Right renal pelvis (tissue), 4 donors: Measurements from ENCODE around the gene DACT2. TPM values are rescaled to one million over a fixed set of nuclear protein-coding genes. Genes with fewer than 3 reads are reported as not detected.
"Not testable (repeated sequence)": the region's sequence is repeated elsewhere in the genome, so short reads cannot be mapped to it uniquely, and the experiment has no call there.

ENCODE experiments used
- DNase-seq, 4 donors: peaks; one replicate each; pipeline ENCODE4 v3.0.0-alpha.2; 2013; ENCODE audit warnings: low read depth in 4 of 4, low spot score in 3 of 4, missing footprints in 1 of 4
- polyA plus RNA-seq, 4 donors: library from polyadenylated mRNA; unstranded; fragments of 120-200 nt; gene quantifications; one replicate each; pipeline ENCODE4 v1.2.1, GENCODE V29; 2013; ENCODE audit not compliant: insufficient read length in 4 of 4

Gene DACT2
- polyA plus RNA-seq, 4 donors = 19.5 to 28.5 (median 20.0) TPM

- DNase-seq = no peak
Measured at GRCh38 chr6:168305096-168305749, 14.4 kb downstream of the DACT2 start.

- no peak for DNase-seq
Measured at GRCh38 chr6:168304752-168305015, 14.9 kb downstream of the DACT2 start.

GRCh38 chr6:168303982-168304751, 15.4 kb downstream of the DACT2 start:
- DNase-seq = no peak

GRCh38 chr6:168302534-168302933, 17.0 kb downstream of the DACT2 start:
- no peak for DNase-seq

DNA sequence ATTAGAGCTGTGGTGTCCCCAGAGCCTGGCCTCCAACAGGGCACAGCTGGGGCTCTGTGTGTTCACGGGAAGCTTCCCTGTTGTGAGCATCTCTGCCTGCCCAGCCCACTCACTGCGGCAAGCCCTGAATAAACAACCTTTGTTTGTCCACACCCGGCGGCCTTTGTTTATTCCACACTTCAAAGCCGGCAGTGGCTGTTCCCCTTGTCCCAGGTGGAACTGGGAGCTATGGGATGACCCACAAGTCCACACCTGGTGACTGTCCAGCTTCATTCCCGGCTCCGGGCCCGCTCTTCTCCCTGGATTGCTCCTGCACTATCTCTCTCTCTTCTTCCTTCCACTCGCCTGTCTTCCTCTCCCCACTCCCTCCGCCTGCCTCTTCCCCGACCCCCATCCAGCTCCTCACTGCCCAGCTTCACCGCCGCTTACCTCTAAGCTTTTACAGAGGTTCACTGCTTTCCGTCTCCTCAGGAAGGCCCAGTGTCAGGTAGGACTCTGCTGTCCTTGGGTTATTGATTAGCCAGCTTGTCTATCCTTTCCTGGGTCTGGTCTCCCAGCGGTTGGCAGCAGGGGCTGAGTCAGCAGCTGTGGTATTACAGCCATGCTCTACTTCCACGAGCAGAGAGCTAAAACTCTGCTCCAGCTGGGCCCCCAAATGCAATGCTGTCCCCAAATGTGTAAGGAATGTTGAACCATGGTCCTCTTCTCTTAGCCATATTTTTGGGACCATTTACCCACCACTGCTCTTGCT, 17.8 kb downstream of the DACT2 start:
- no peak for DNase-seq

- no peak for DNase-seq
Measured at GRCh38 chr6:168300975-168301647, 18.5 kb downstream of the DACT2 start.

- DNase-seq = no peak
Measured at GRCh38 chr6:168299541-168300511, 19.8 kb downstream of the DACT2 start.

DNA sequence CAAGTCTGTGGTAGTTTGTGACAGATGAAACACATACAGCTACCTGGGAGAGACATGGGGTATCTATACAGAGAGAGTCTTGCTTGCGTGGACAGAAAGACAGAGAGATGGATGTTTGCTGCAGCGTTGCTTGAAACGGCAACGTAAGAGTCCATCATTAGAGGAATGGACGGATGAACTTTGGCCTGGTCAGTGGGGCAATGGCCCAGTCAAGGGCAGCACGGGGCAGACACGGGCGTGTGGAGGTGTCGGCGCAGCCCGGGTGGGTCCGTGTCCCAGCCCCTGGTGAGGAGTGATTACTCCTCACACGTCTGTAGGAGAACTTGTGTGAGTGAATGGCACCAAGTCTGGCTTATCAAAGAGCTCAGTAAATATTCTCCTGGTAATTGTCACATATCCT, 21.9 kb downstream of the DACT2 start:
- DNase-seq = no peak

DNA sequence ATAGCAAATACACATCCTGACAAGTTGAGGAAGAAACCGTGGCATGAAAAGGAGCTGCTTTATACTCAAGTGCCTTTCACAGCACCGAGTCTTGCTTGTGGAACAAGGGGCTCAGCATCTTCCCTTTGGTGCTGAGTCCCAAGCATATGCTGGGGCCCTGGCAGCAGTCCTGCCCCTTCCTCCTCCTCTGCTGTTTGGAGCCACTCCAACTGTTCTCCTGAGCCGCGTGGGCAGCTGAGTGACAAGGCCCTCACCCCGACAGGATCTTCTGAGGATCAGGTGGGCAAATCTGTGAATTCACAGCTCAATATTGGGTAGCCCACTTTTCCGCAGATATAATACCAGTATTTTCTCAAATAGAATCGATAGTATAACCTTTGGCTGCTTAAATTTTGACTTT, 24.7 kb downstream of the DACT2 start:
- DNase-seq = no peak

DNA sequence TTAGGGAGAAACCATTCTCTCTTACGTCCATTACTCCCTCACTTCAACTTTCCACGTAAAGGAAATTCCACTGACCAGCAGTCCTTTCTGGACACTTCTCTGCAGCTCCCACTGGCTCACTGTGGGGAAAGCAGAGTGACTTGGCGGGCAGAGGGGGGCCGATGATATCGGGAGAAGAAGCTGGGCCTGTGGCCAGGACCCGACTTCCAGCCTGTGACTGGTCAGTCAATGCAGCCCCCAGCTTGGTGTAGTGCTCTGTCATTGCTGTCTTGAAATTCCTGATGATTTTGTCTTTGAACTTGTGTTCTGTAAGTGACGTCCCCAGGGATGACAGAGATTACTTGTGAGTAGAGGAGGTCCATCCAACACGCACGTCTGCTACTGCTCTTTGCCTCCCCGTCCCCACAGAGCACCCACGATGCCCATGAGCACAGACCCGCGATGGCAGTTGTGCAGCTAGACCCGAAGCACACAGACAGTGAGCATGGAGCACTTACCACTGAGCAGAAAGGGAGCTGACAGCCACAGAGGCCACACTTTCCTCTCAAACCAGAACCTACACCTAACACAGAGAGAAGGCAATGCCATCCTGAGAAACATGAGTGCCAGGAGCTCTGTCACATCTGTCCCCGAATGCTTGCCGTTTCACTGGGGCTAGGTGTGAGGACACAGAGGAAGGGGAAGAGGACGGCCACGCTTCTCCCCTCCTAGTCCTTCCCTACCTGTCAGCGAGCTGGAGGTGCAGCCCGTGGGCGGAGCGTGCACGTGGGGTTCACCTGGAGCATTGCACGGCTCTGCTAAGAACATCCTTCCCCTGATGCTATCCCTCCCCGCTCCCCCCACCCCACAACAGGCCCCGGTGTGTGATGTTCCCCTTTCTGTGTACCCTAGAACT, 25.7 kb downstream of the DACT2 start:
- no peak for DNase-seq

GRCh38 chr6:168292826-168293225, 26.8 kb downstream of the DACT2 start:
- DNase-seq = no peak

DNA sequence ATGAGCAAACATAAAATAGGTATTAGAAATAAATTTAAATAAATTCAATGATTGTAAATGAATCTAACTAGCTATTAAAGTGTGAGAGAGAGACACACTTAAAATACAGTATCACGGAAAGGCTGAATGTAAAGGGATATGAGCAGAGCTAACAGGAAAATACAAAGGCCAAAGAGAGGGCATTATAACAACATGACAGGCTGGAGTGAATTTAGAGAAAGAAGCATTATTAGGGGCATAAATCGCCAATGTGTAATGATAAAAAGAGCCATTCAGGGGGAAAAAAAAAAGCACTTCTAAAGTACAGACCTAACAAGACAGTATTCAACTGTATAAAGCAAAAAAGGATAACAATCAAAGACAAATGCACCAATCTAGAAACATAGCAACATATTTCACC, 28.1 kb downstream of the DACT2 start:
- DNase-seq = no peak

DNA sequence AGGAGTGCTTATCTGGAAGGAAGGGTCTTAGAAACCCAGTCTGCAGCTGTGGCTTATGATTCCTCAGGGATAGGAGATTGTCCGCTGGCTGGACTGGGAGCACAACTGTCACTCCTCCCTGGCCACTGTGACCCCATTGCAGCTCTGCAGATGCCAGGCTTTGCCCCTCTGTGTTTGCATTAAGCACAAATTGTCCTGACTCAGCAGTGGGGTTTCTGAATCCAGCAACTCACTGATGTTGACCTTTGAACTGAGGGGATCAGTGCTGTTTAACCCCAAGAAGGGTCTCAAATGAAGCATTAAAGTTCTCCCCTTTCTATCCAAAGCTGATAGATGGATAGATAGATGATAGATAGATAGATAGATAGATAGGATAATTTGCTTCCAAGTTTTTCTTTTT, 29.5 kb downstream of the DACT2 start:
- DNase-seq = no peak

- no peak for DNase-seq
Measured at GRCh38 chr6:168289571-168289962, 30.0 kb downstream of the DACT2 start.

DNA sequence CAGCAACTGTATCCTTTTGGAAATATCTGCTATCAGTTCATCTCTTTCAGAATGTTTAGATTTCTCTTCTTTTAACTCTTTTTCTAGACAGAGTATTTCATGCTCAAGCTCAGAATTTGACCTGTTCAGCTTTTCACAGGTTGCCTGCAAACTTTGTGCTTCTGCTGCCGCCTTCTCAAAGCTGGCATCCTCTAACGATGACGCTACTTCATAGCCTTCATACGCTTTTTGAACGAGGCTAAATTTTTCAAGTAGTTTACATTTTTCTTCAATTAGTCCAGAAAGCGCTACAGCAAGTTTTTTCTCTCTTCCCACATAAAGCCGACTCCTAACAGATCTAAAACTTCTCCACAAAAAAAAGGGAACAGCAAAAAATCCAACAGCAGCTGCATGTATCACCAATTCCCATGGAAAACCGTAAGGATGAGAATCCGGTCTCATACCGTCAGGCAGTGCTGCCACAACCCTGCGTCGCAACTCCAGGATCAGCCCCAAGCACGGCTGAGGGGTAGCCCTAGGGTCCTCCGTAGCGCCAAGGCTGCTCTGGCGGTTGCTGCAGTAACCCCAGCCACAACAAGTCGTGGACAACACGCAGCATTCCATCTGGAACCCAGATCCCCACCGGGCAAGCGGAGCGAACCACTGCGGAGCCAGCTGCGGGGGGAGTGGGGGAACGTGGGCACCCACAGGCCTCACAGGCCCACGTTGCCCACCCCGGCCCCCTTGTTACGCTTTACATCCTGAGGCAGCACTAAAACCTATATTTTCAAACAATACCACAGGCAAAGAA, 30.6 kb downstream of the DACT2 start:
- no peak for DNase-seq

GRCh38 chr6:168287460-168287859, 32.1 kb downstream of the DACT2 start:
- not testable (repeated sequence) for DNase-seq

DNA sequence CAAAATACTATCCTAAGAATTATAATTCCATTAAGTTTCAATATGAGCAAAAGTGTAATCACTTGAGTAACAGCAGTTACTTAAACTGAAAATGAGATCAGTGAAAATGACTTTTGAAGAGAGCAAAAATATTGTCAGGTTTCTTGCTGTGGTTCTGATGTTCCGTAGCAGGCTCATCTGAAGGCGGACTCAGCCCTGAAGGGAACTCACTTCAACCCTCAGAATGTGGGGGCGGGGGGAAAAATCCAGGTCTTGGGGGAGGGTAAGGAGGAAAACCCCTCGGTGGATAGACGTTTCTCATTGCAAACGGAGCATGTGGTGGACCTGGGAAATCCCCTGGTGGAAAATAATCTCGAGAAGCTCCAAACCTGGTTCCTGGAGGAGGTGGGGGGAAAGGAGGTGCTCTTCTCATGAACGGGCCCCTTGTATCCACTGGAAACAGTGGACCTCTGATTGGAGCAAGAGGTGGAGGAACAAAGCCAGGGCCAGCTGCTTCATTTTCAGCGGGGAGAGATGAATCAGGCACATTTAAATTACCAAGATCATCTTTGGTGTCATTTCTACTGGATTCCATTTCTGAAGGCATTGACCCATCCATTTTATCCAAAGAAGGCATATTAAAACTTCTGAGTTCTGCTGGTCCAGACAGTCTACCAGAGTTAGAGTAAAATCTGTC, 32.7 kb downstream of the DACT2 start:
- not testable (repeated sequence) for DNase-seq

GRCh38 chr6:168286116-168286515, 33.5 kb downstream of the DACT2 start:
- no peak for DNase-seq
